C4-2B (cell line): ENCODE measurements around the gene GPX3.

Experiments
- ZFX ChIP-seq: fragments of 450-650 bp; IDR thresholded peaks from 2 replicates; pipeline ENCODE4 v1.6.1; 2017
- TF ChIP-seq, protein P1 (sequence below): fragments of 450-650 bp; conservative IDR thresholded peaks from 2 replicates; pipeline ENCODE4 v1.5.1; 2017; ENCODE audit warnings: mild to moderate bottlenecking

DNA sequence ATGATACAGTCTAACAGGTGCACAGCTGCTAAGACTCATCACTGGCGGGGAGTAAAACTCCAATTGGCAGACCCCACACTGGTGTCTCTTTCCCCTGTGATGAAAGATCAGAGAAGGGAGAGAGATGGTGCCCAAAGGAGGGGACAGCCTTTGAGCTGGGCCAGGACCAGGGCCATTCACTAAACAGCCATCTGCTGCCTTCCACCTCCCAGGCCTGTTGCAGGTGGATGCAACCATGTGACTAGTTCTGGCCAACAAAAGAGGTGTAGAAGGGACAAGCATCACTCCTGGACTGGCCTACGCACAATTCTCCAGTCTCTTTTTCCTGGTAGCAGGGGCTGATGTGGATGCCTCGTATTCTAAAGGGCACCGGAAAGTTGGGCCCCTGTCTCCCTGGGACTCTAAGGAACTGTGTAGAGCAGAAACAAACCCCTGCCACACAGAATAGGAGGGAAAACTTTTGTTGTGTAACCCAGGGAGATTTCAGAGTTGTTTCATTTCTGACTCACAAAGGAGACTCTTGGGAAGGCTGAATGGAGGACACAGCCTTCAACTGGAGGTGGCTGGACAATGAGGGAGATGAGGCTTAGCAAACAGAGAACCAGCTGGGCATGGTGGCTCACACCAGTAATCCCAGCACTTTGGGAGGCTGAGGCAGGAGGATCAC, 33.5 kb downstream of the GPX3 start:
- TF ChIP-seq, protein P1, sequence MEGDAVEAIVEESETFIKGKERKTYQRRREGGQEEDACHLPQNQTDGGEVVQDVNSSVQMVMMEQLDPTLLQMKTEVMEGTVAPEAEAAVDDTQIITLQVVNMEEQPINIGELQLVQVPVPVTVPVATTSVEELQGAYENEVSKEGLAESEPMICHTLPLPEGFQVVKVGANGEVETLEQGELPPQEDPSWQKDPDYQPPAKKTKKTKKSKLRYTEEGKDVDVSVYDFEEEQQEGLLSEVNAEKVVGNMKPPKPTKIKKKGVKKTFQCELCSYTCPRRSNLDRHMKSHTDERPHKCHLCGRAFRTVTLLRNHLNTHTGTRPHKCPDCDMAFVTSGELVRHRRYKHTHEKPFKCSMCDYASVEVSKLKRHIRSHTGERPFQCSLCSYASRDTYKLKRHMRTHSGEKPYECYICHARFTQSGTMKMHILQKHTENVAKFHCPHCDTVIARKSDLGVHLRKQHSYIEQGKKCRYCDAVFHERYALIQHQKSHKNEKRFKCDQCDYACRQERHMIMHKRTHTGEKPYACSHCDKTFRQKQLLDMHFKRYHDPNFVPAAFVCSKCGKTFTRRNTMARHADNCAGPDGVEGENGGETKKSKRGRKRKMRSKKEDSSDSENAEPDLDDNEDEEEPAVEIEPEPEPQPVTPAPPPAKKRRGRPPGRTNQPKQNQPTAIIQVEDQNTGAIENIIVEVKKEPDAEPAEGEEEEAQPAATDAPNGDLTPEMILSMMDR = no peak
- no peak for TF ChIP-seq ZFX
